GM10266 (cell line): ENCODE results near the gene NRTN.

Source experiments
- DNase-seq: peaks from one replicate; pipeline ENCODE4 v3.0.0; 2012; ENCODE audit errors: extremely low spot score
- TF ChIP-seq, protein P1 (sequence below): IDR thresholded peaks from 2 replicates; pipeline ENCODE4 v1.5.1; 2012; ENCODE audit warnings: mild to moderate bottlenecking, low read depth; ENCODE audit not compliant: control insufficient read depth, insufficient read depth; ENCODE audit errors: missing control alignments

The NRTN gene

DNA sequence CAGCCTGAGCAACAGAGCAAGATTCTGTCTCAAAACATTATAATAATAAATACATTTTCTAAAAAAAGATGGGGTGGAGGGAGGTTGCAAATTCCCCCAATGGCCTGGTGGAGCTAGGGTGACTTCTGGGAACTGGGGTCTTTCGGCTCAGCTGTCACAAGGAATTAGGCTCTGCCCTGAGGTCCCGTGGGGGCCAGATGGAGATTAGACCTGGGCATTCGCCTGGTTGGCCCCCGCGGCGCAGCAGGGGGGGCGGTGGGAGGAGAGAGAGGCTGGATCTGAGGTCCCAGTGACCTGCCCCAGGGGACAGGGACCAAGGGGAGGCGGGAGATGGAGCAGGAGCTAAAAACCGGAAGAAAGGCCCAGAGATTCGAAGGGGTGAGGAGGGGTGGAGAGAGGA is 19.9 kb downstream of the NRTN start:
- no peak for DNase-seq
- TF ChIP-seq, protein P1, sequence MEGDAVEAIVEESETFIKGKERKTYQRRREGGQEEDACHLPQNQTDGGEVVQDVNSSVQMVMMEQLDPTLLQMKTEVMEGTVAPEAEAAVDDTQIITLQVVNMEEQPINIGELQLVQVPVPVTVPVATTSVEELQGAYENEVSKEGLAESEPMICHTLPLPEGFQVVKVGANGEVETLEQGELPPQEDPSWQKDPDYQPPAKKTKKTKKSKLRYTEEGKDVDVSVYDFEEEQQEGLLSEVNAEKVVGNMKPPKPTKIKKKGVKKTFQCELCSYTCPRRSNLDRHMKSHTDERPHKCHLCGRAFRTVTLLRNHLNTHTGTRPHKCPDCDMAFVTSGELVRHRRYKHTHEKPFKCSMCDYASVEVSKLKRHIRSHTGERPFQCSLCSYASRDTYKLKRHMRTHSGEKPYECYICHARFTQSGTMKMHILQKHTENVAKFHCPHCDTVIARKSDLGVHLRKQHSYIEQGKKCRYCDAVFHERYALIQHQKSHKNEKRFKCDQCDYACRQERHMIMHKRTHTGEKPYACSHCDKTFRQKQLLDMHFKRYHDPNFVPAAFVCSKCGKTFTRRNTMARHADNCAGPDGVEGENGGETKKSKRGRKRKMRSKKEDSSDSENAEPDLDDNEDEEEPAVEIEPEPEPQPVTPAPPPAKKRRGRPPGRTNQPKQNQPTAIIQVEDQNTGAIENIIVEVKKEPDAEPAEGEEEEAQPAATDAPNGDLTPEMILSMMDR = no peak

DNA sequence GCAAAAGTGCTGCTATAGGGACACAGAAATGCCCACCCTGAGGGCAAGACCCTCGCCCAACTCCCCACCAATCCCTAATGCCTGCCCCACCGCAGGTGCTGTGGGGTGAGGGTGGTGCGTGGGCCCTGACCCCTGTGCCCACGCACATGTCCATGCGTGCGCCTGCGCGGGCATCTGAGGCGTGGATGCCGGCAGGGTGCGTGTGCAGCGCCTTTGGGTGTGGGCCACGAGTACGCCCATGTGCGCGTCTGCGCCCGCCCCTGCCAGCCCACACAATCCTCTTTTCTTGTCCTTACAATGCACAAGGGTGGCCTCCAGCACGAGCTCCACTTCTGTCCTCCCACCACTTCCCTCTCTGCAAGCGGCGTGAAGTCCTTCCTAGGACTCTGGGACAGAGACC is 20.3 kb downstream of the NRTN start:
- no peak for DNase-seq
- TF ChIP-seq, protein P1 = no peak

DNA sequence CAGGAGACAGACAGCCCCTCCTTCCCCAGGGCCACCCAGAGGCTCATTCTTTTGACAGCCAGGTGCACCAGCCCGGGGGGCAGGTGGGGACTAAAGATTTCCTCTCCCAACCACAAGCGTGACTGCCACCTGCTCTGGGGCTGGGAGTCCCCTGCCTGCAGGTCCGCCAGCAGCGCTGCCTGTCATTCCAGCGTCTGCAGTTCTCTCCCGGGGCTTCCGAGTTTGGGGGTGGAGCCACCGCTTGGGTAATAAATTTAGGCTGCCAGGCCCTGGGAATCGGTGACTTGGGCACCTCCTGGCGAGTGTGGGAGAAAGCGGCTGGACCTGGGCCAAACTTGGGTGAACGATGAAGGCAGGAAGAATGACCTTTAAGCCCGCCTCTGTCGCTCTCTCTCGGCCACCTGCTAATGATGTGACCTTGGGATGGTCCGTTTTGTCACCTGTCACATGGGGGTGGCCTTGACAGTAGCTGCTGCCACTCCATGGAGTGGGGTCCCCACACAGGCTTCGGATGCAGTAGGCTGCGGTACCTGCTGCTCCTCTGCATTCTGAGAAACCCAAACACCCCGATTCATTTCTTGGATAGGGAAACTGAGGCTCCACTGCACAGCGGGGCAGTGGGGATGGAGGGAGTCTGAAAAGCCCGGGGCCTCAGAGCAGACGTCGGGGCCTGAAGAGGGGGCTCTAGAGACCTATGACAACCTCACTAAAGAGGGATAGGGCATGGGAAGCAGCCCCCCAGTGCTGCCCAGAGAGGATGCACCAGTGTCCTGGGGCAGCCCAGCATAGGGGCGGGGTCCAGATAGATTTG is 21.9 kb downstream of the NRTN start:
- TF ChIP-seq, protein P1 = no peak
- peak; percentile 58 for DNase-seq

DNA sequence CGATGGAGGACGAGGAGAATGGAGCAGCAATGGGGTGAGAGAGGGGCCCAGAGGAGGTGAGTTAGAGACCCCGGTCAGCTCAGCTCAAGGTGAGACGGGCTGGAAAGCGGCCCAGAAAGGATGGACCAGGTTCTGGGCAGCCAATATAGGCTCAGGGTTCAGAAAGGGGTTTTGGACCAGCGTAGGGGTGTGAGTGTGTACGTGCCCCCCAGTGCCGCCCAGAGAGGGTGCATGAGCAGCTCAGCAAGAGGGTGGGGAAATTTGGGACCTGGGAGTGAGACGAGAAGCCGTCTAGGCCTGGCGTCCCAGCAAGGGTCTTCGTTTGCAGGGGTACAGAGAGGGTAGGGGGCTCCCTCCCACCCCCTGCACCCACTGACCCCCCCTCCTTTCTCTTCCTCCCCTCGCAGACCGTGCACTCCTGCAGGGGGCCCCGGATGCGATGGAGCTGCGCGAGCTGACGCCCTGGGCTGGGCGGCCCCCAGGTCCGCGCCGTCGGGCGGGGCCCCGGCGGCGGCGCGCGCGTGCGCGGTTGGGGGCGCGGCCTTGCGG is 22.5 kb downstream of the NRTN start:
- no peak for DNase-seq
- TF ChIP-seq, protein P1 = no peak

DNA sequence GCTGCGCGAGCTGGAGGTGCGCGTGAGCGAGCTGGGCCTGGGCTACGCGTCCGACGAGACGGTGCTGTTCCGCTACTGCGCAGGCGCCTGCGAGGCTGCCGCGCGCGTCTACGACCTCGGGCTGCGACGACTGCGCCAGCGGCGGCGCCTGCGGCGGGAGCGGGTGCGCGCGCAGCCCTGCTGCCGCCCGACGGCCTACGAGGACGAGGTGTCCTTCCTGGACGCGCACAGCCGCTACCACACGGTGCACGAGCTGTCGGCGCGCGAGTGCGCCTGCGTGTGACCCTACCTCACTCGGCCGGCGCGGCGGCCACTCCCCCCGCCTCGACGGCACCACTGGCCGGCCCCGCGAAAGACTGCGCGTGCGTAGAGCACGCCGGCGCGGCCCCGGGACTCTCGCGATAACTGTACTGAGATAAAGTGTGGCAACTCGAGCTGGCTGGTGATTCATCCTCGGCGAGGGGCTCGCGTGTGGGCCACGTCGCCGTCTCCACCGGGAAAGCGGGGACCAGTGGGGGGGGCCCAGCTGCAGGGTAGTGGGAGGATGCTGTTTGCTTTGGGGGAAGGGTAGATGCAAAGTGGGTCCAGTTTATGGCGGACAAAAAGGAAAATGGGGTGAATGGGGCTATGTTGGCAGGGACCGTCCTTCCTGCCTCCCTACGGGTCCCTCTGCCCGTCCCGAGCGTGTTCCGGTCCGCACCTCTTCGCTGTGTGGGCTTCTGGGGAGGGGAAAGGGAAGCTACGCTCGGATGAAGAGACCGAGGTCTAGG is 23.2 kb downstream of the NRTN start:
- peak; percentile 100 for DNase-seq
- TF ChIP-seq, protein P1 = no peak

DNA sequence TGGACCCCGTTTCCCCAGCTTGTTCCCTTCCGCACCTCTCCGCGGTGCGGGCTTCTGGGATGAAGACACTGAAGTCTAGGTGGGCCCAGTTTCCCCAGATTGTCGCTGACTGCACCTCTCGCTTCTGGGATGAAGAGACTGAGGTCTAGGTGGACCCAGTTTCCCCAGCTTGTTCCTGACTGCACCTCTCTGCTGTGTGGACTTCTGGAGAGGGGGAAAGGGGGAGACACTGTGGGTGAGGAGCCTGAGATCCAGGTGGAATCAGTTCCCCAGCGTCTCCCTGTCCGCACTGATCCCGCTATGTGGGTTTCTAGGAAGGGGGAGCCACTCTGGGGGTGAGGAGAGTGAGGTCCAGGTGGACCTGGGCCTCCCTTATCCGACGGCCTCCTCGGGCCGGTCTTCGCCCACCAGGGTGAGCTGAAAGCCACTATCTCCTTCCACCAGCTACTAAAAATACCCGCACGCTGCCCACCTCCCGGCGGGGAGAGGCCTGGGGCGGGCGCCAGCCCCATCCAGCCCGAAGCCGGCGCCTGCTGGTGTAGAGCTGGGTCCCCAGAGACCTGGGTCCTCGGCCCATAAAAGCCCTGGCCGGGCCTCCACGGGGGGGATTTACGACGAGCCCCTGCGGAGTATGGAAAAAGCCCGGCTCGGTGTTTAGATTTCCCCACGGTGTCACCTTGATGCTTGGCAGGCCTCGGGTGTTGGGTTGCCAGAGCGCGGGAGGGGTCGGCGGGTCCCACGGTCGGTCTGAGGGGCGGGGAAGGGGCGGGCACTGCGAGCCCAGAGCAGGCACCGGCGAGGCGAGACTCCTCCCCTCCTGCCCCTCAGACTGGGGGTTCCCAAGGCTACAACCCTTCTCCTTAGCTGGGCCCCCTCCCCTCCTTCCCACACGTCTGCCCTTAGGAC is 24.0 kb downstream of the NRTN start:
- TF ChIP-seq, protein P1 = no peak
- DNase-seq = peak; percentile 83
